ENCODE results near the gene ATAD1. TPM values are rescaled to one million over a fixed set of nuclear protein-coding genes. Genes with fewer than 3 reads are reported as not detected.

Gene ATAD1
- total and polyA plus RNA-seq, 7 donors: 6.9 to 45.3 (median 28.0) TPM

- intact Hi-C loops (cut with DNase I): no loop called here
- WGBS, 2 donors: 88 to 94% methylated on average over 5 of the region's 5 CpGs
- Histone ChIP-seq H3K4me1 (no peaks in the 10 kb centered on the region), H3K4me3 (no peak overlapping the region), H3K27me3 (no peaks in the 10 kb centered on the region), H3K9me3 (no peaks in the 10 kb centered on the region), H3K36me3 (peaks cover 0 to 56% (median 2%) of the 10 kb centered on the region in 4 donors), H3K27ac (no peak overlapping the region)
- no peak for TF ChIP-seq CTCF (IDR thresholded peaks at IDR 0.05)
- TF ChIP-seq POLR2A (IDR thresholded peaks at IDR 0.05): no peak
- no peak for TF ChIP-seq EP300 (IDR thresholded peaks at IDR 0.05)
- TF ChIP-seq POLR2AphosphoS5 (IDR thresholded peaks at IDR 0.05): no peak
- no peak for DNase-seq
Observed at GRCh38 chr10:87765666-87766376, 52.2 kb downstream of the ATAD1 start.

GRCh38 chr10:87764072-87764934, 53.7 kb downstream of the ATAD1 start:
- WGBS, 2 donors: 96% methylated on average over 13 of the region's 13 CpGs
- no peak for DNase-seq
- TF ChIP-seq POLR2AphosphoS5 (IDR thresholded peaks at IDR 0.05) (no peak), CTCF (IDR thresholded peaks at IDR 0.05) (no peak), POLR2A (IDR thresholded peaks at IDR 0.05) (no peak), EP300 (IDR thresholded peaks at IDR 0.05) (no peak)
- no peaks in the 10 kb centered on the region for H3K9me3 ChIP-seq
- H3K27me3 ChIP-seq: no peaks in the 10 kb centered on the region
- H3K27ac ChIP-seq: no peak overlapping the region
- H3K36me3 ChIP-seq: peaks cover 0 to 55% (median 2%) of the 10 kb centered on the region in 4 donors
- intact Hi-C loops (cut with DNase I): no loop called here
- no peak overlapping the region for H3K4me3 ChIP-seq
- no peaks in the 10 kb centered on the region for H3K4me1 ChIP-seq

- intact Hi-C loops (cut with DNase I): no loop called here
- H3K4me3 ChIP-seq: no peak overlapping the region
- H3K27ac ChIP-seq: no peak overlapping the region
- peaks cover 0 to 52% (median 2%) of the 10 kb centered on the region in 4 donors for H3K36me3 ChIP-seq
- no peak for TF ChIP-seq POLR2A (IDR thresholded peaks at IDR 0.05)
- TF ChIP-seq EP300 (IDR thresholded peaks at IDR 0.05): no peak
- TF ChIP-seq POLR2AphosphoS5 (IDR thresholded peaks at IDR 0.05): no peak
- TF ChIP-seq CTCF (IDR thresholded peaks at IDR 0.05): no peak
- no peak for DNase-seq
- no peaks in the 10 kb centered on the region for H3K4me1 ChIP-seq
- no peaks in the 10 kb centered on the region for H3K27me3 ChIP-seq
- H3K9me3 ChIP-seq: no peaks in the 10 kb centered on the region
- 94 to 95% methylated on average over 5 of the region's 5 CpGs for WGBS, 2 donors
Observed at GRCh38 chr10:87763086-87763861, 54.8 kb downstream of the ATAD1 start.

GRCh38 chr10:87761892-87762291, 56.1 kb downstream of the ATAD1 start:
- intact Hi-C loops (cut with DNase I): no loop called here
- TF ChIP-seq EP300 (IDR thresholded peaks at IDR 0.05) (no peak), POLR2A (IDR thresholded peaks at IDR 0.05) (no peak), POLR2AphosphoS5 (IDR thresholded peaks at IDR 0.05) (no peak), CTCF (IDR thresholded peaks at IDR 0.05) (no peak)
- 65 to 70% methylated on average over 2 of the region's 2 CpGs for WGBS, 2 donors
- no peak for DNase-seq
- no peaks in the 10 kb centered on the region for H3K27me3 ChIP-seq
- no peaks in the 10 kb centered on the region for H3K4me1 ChIP-seq
- H3K9me3 ChIP-seq: no peaks in the 10 kb centered on the region
- no peak overlapping the region for H3K27ac ChIP-seq
- no peak overlapping the region for H3K4me3 ChIP-seq
- H3K36me3 ChIP-seq: peaks cover 0 to 45% (median 2%) of the 10 kb centered on the region in 4 donors

Data from sigmoid colon (tissue), 7 donors.